IMR-90 (cell line): Measurements from ENCODE around the gene RANBP3. TPM values are rescaled to one million over a fixed set of nuclear protein-coding genes. Genes with fewer than 3 reads are reported as not detected.

Experiments
- ATAC-seq: fragments of 200-7000 bp; cut with Tn5 transposase; 2 replicates; pipeline ENCODE4 v1.9.1; 2020; ENCODE audit warnings: low read depth, mild to moderate bottlenecking, moderate library complexity
- BruUV-seq: library from RNA; stranded (reverse); fragments of 400-500 nt; replicated peaks from 2 replicates; lab custom pipeline; 2021; lab: Mats Ljungman, UMichigan
- CTCF ChIA-PET: fragments of 300-600 bp; formaldehyde crosslinking; extraction: SDS; loops from one replicate; lab custom pipeline; 2021; ENCODE audit warnings: antibody characterized with exemption; lab: Yijun Ruan, JAX
- POLR2A ChIA-PET: fragments of 300-600 bp; sonication (Branson Sonifier 250); formaldehyde crosslinking; loops from one replicate; lab custom pipeline; 2022; ENCODE audit warnings: antibody characterized with exemption; ENCODE audit not compliant: unreplicated experiment; lab: Charles Lee
- DNase-seq: peaks from one replicate; pipeline ENCODE4 v3.0.0; 2013
- H2AFZ ChIP-seq: replicated peaks from 2 replicates; pipeline ENCODE3; 2013; ENCODE audit warnings: low read length, mild to moderate bottlenecking; ENCODE audit not compliant: poor library complexity
- H2AK5ac ChIP-seq: 2 replicates; pipeline ENCODE4 v1.6.1; 2013; ENCODE audit warnings: low read depth, low read length, inconsistent platforms
- H2AK9ac ChIP-seq: replicated peaks from 2 replicates; pipeline ENCODE3; 2013; ENCODE audit warnings: mild to moderate bottlenecking, low read depth, low read length, moderate library complexity; ENCODE audit not compliant: poor library complexity
- H2BK120ac ChIP-seq: 2 replicates; pipeline ENCODE4 v1.6.1; 2013; ENCODE audit warnings: low read depth, low read length, inconsistent platforms
- H2BK15ac ChIP-seq: 3 replicates; pipeline ENCODE4 v1.6.1; 2013; ENCODE audit warnings: low read depth, low read length, inconsistent platforms
- H2BK20ac ChIP-seq: 2 replicates; pipeline ENCODE4 v1.6.1; 2013; ENCODE audit warnings: low read depth, mild to moderate bottlenecking, inconsistent platforms, low read length, moderate library complexity
- H2BK5ac ChIP-seq: 2 replicates; pipeline ENCODE4 v1.6.1; 2013; ENCODE audit warnings: mild to moderate bottlenecking, low read depth, low read length, inconsistent platforms; ENCODE audit not compliant: poor library complexity, severe bottlenecking
- H3K14ac ChIP-seq: replicated peaks from 2 replicates; pipeline ENCODE4 v1.6.1; 2013; ENCODE audit warnings: low read depth, low read length, inconsistent platforms
- H3K18ac ChIP-seq: 2 replicates; pipeline ENCODE4 v1.6.1; 2013; ENCODE audit warnings: low read depth, low read length, control low read depth
- H3K23ac ChIP-seq: 2 replicates; pipeline ENCODE4 v1.6.1; 2013; ENCODE audit warnings: low read depth, low read length, inconsistent platforms
- H3K27ac ChIP-seq: 2 replicates; pipeline ENCODE4 v1.5.1; 2013; ENCODE audit warnings: mild to moderate bottlenecking, control low read depth, low read length; ENCODE audit not compliant: insufficient read depth
- H3K27me3 ChIP-seq: 2 replicates; pipeline ENCODE4 v1.6.1; 2013; ENCODE audit warnings: low read length; ENCODE audit not compliant: control insufficient read depth, insufficient read depth
- H3K36me3 ChIP-seq: 2 replicates; pipeline ENCODE4 v1.6.1; 2013; ENCODE audit warnings: low read length, mixed read lengths; ENCODE audit not compliant: control insufficient read depth, insufficient read depth
- H3K4ac ChIP-seq: 2 replicates; pipeline ENCODE4 v1.6.1; 2013; ENCODE audit warnings: low read depth, low read length, inconsistent platforms
- H3K4me1 ChIP-seq: 2 replicates; pipeline ENCODE4 v1.6.1; 2013; ENCODE audit warnings: low read length, mixed read lengths; ENCODE audit not compliant: control insufficient read depth, insufficient read depth
- H3K4me2 ChIP-seq: 2 replicates; pipeline ENCODE4 v1.6.1; 2013; ENCODE audit warnings: low read depth, mild to moderate bottlenecking, control low read depth, low read length, moderate library complexity
- H3K4me3 ChIP-seq: 2 replicates; pipeline ENCODE4 v1.5.1; 2013; ENCODE audit warnings: low read depth, mild to moderate bottlenecking, control low read depth, low read length, moderate library complexity; ENCODE audit not compliant: insufficient read depth
- H3K56ac ChIP-seq: 2 replicates; pipeline ENCODE4 v1.6.1; 2013; ENCODE audit warnings: low read length, inconsistent platforms; ENCODE audit not compliant: insufficient read depth; ENCODE audit errors: extremely low read depth
- H3K79me1 ChIP-seq, 2 experiments: 2 replicates each; pipeline ENCODE4 v1.6.1; 2013; ENCODE audit warnings: low read length in 2 of 2, inconsistent platforms in 1 of 2, low read depth in 1 of 2
- H3K9ac ChIP-seq: 2 replicates; pipeline ENCODE4 v1.6.1; 2013; ENCODE audit warnings: low read depth, low read length, control low read depth
- H3K9me1 ChIP-seq: 2 replicates; pipeline ENCODE4 v1.6.1; 2013; ENCODE audit warnings: low read length, inconsistent platforms; ENCODE audit not compliant: insufficient read depth
- H3K9me3 ChIP-seq: 2 replicates; pipeline ENCODE4 v1.6.1; 2013; ENCODE audit warnings: low read length; ENCODE audit not compliant: control insufficient read depth, insufficient read depth
- H4K20me1 ChIP-seq: 2 replicates; pipeline ENCODE4 v1.6.1; 2013; ENCODE audit warnings: low read length, inconsistent platforms; ENCODE audit not compliant: insufficient read depth
- H4K5ac ChIP-seq: 2 replicates; pipeline ENCODE4 v1.6.1; 2013; ENCODE audit warnings: mild to moderate bottlenecking, low read depth, low read length, control low read depth
- H4K8ac ChIP-seq, 2 experiments: 2 replicates each; pipeline ENCODE4 v1.6.1; 2013; ENCODE audit warnings: low read depth in 2 of 2, low read length in 2 of 2, control low read depth in 1 of 2, inconsistent platforms in 1 of 2
- H4K91ac ChIP-seq: 2 replicates; pipeline ENCODE4 v1.6.1; 2013; ENCODE audit warnings: low read depth, low read length, inconsistent platforms; ENCODE audit not compliant: insufficient read depth
- BHLHE40 ChIP-seq: fragments of 150-350 bp; IDR thresholded peaks from 2 replicates; pipeline ENCODE4 v1.6.1; 2016; ENCODE audit warnings: mild to moderate bottlenecking, low read depth, low read length
- CEBPB ChIP-seq: IDR thresholded peaks from 2 replicates; pipeline ENCODE4 v1.6.1; 2012; ENCODE audit warnings: low read depth, low read length, improper control_type of control experiment
- CHD1 ChIP-seq: IDR thresholded peaks from 2 replicates; pipeline ENCODE4 v1.6.1; 2012; ENCODE audit warnings: low read depth, low read length, improper control_type of control experiment
- FOS ChIP-seq: fragments of 150-350 bp; IDR thresholded peaks from 2 replicates; pipeline ENCODE4 v1.6.1; 2016; ENCODE audit warnings: low read depth, low read length
- MAFK ChIP-seq: IDR thresholded peaks from 2 replicates; pipeline ENCODE4 v1.6.1; 2012; ENCODE audit warnings: low read depth, low read length, improper control_type of control experiment
- MAZ ChIP-seq: IDR thresholded peaks from 2 replicates; pipeline ENCODE4 v1.6.1; 2012; ENCODE audit warnings: low read depth, mild to moderate bottlenecking, low read length, improper control_type of control experiment, moderate library complexity, borderline replicate concordance
- NFE2L2 ChIP-seq: fragments of 150-350 bp; IDR thresholded peaks from 2 replicates; pipeline ENCODE4 v1.6.1; 2016; ENCODE audit warnings: low read depth, mild to moderate bottlenecking, low read length
- RAD21 ChIP-seq: IDR thresholded peaks from 2 replicates; pipeline ENCODE4 v1.6.1; 2012; ENCODE audit warnings: low read length, improper control_type of control experiment
- RFX5 ChIP-seq: IDR thresholded peaks from 2 replicates; pipeline ENCODE4 v1.8.0; 2012; ENCODE audit warnings: low read depth, mild to moderate bottlenecking, low read length, moderate library complexity
- SMC3 ChIP-seq: fragments of 150-350 bp; IDR thresholded peaks from 2 replicates; pipeline ENCODE4 v1.6.1; 2016; ENCODE audit warnings: low read depth, mild to moderate bottlenecking, antibody characterized with exemption, low read length, moderate library complexity
- WGBS, 2 experiments: methylation state at CpG; one replicate each; pipeline versions ENCODE4 v1.1.5 to v1.1.7; 2013; ENCODE audit warnings: missing lambda C conversion rate in 2 of 2; ENCODE audit not compliant: insufficient read length in 1 of 2; ENCODE audit errors: extremely low coverage in 2 of 2; 5-methylcytosine and 5-hydroxymethylcytosine counted together
- dilution Hi-C: fragments of 300-500 bp; cut with HindIII; formaldehyde crosslinking; loops from one replicate; pipeline ENCODE4 v1.14.3; 2018; ENCODE audit warnings: low sequenced_read_pairs; ENCODE audit not compliant: unreplicated experiment
- in situ Hi-C: fragments of 300-500 bp; cut with MboI; formaldehyde crosslinking; loops from 3 replicates; pipeline ENCODE4 v1.14.3; 2019; ENCODE audit warnings: low sequenced_read_pairs, inconsistent platforms, mixed read lengths
- intact Hi-C: fragments of 100-400 bp; cut with micrococcal nuclease; formaldehyde crosslinking; loops from 2 replicates; pipeline ENCODE4 v1.10.0; 2022
- polyA plus RNA-seq, 3 experiments: library from polyadenylated mRNA; depleted of rRNA; stranded (reverse); fragments of >200 nt; gene quantifications; 2 replicates each; pipeline ENCODE4 v1.2.3, GENCODE V29; 2012; ENCODE audit warnings: low replicate concordance in 1 of 3
- total RNA-seq: library from RNA; depleted of rRNA; stranded (reverse); fragments of >200 nt; gene quantifications from 2 replicates; pipeline ENCODE4 v1.2.3, GENCODE V29; 2012
- TF ChIP-seq, protein P1 (sequence below): conservative IDR thresholded peaks from 2 replicates; pipeline ENCODE4 v1.5.1; 2012; ENCODE audit warnings: mild to moderate bottlenecking, low read depth, low read length, improper control_type of control experiment
- TF ChIP-seq, protein P2 (sequence below): fragments of 150-350 bp; IDR thresholded peaks from 2 replicates; pipeline ENCODE4 v1.6.1; 2017; ENCODE audit warnings: mild to moderate bottlenecking, antibody characterized with exemption, low read length, low read depth
- TF ChIP-seq, protein P3 (sequence below): fragments of 150-350 bp; IDR thresholded peaks from 2 replicates; pipeline ENCODE4 v1.6.1; 2016; ENCODE audit warnings: low read depth, mild to moderate bottlenecking, low read length, moderate library complexity, borderline replicate concordance

Gene RANBP3
- total and polyA plus RNA-seq, 2 of the 4 experiments (the other 2 are of a cell fraction) = 42.5 to 111 TPM

DNA sequence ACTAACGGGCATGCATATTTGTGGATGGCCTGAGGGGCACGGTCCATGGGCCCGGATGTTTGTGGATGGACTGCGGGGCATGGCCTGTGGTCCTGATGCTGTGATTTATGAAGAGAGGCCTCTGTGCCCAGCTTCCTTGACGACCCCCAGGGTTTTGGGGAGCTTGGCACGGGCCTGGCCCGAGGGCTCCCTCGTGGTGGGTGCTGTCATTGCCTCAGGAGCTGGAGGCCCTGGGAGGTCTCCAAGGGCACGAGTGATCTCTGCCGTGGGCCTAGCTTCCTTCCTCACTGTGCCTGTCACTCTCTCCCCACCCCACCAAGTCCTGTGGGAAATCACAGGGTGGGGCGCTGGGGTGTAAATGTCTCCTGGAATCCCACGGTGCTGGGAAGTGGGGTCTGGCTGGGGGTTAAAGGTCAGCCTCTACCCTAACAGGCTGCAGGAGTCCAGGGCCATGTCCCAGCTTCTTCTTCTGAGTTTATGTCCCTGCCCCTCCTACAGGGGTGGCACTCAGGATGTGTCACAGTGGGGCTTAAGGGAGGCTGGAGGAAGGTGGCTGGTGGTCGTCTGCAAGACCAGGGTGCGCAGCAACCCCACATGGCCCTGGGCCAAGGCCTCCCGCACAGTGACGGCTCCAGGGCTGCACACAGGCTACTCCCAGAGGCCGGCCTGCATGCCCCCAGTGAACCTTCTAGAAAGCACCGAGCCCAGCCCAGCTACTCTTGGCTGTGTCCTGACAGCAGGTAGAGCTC is 27.6 kb upstream of the RANBP3 start:
- dilution Hi-C loops = no loop called here
- H3K9me1 ChIP-seq = no peaks in the 10 kb centered on the region
- H3K79me1 ChIP-seq = no peaks in the 10 kb centered on the region
- BruUV-seq = no TSS peak
- H2BK5ac ChIP-seq = no peak overlapping the region
- ChIA-PET CTCF (no interaction called here), POLR2A (no interaction called here)
- H2BK20ac ChIP-seq = no peak overlapping the region
- no peak overlapping the region for H2AK5ac ChIP-seq
- no peak overlapping the region for H2BK120ac ChIP-seq
- peaks cover 3% of the 10 kb centered on the region; the same call in 1 of the 2 replicates for H3K36me3 ChIP-seq
- no peak overlapping the region for H3K27ac ChIP-seq
- in situ Hi-C loops = no loop called here
- DNase-seq (no peak), ATAC-seq (no peak)
- no peaks in the 10 kb centered on the region; the same call in 1 of the 2 replicates for H4K20me1 ChIP-seq
- H4K5ac ChIP-seq = no peak overlapping the region
- H3K23ac ChIP-seq = no peak overlapping the region
- H3K9ac ChIP-seq = no peak overlapping the region
- H4K8ac ChIP-seq = no peak overlapping the region
- intact Hi-C loops = no loop called here
- no peak overlapping the region for H3K4me2 ChIP-seq
- H3K4ac ChIP-seq = no peak overlapping the region
- H3K27me3 ChIP-seq = no peaks in the 10 kb centered on the region
- TF ChIP-seq RFX5 (no peak), SMC3 (no peak), CEBPB (no peak), MAFK (no peak), FOS (no peak), CHD1 (no peak), BHLHE40 (no peak), NFE2L2 (no peak), MAZ (no peak), RAD21 (no peak)
- TF ChIP-seq, protein P1, sequence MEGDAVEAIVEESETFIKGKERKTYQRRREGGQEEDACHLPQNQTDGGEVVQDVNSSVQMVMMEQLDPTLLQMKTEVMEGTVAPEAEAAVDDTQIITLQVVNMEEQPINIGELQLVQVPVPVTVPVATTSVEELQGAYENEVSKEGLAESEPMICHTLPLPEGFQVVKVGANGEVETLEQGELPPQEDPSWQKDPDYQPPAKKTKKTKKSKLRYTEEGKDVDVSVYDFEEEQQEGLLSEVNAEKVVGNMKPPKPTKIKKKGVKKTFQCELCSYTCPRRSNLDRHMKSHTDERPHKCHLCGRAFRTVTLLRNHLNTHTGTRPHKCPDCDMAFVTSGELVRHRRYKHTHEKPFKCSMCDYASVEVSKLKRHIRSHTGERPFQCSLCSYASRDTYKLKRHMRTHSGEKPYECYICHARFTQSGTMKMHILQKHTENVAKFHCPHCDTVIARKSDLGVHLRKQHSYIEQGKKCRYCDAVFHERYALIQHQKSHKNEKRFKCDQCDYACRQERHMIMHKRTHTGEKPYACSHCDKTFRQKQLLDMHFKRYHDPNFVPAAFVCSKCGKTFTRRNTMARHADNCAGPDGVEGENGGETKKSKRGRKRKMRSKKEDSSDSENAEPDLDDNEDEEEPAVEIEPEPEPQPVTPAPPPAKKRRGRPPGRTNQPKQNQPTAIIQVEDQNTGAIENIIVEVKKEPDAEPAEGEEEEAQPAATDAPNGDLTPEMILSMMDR = no peak
- TF ChIP-seq, protein P2, sequence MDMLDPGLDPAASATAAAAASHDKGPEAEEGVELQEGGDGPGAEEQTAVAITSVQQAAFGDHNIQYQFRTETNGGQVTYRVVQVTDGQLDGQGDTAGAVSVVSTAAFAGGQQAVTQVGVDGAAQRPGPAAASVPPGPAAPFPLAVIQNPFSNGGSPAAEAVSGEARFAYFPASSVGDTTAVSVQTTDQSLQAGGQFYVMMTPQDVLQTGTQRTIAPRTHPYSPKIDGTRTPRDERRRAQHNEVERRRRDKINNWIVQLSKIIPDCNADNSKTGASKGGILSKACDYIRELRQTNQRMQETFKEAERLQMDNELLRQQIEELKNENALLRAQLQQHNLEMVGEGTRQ = no peak
- TF ChIP-seq, protein P3, sequence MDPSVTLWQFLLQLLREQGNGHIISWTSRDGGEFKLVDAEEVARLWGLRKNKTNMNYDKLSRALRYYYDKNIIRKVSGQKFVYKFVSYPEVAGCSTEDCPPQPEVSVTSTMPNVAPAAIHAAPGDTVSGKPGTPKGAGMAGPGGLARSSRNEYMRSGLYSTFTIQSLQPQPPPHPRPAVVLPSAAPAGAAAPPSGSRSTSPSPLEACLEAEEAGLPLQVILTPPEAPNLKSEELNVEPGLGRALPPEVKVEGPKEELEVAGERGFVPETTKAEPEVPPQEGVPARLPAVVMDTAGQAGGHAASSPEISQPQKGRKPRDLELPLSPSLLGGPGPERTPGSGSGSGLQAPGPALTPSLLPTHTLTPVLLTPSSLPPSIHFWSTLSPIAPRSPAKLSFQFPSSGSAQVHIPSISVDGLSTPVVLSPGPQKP = no peak
- no peaks in the 10 kb centered on the region for H3K9me3 ChIP-seq
- WGBS, 2 experiments = 91% methylated on average over 11 of the region's 18 CpGs; no CpG with 5 or more reads in 1 of the 2 experiments
- no peak overlapping the region for H2BK15ac ChIP-seq
- no peaks in the 10 kb centered on the region for H3K4me1 ChIP-seq
- no peak overlapping the region for H3K18ac ChIP-seq
- no peak overlapping the region for H4K91ac ChIP-seq
- H3K56ac ChIP-seq = no peak overlapping the region
- no peak overlapping the region for H3K14ac ChIP-seq
- H2AK9ac ChIP-seq = no peak overlapping the region
- no peak overlapping the region for H3K4me3 ChIP-seq
- H2AFZ ChIP-seq = no peak overlapping the region
